H9 (cell line): ENCODE results near the gene TBL3. TPM values are rescaled to one million over a fixed set of nuclear protein-coding genes. Genes with fewer than 3 reads are reported as not detected.
A peak's percentile ranks its signal among the peaks of the same experiment; 100 is the strongest.

Experiments used
- DNase-seq: peaks from one replicate; pipeline ENCODE4 v3.0.0-alpha.2; 2017
- H2AFZ ChIP-seq: one replicate; pipeline ENCODE4 v1.6.1; 2013; ENCODE audit warnings: mild to moderate bottlenecking, low read length, control low read depth, moderate library complexity
- H2AK5ac ChIP-seq: 2 replicates; pipeline ENCODE4 v1.6.1; 2013; ENCODE audit warnings: low read length, control low read depth, mixed read lengths; ENCODE audit not compliant: insufficient read length
- H2BK120ac ChIP-seq: one replicate; pipeline ENCODE4 v1.6.1; 2013; ENCODE audit warnings: low read depth, mild to moderate bottlenecking, low read length, control low read depth, inconsistent platforms; ENCODE audit not compliant: poor library complexity, severe bottlenecking
- H2BK12ac ChIP-seq: 2 replicates; pipeline ENCODE4 v1.6.1; 2013; ENCODE audit warnings: low read length, control low read depth, mixed read lengths, low read depth; ENCODE audit not compliant: insufficient read length
- H2BK15ac ChIP-seq: 2 replicates; pipeline ENCODE4 v1.6.1; 2013; ENCODE audit warnings: low read depth, low read length, control low read depth
- H2BK20ac ChIP-seq: one replicate; pipeline ENCODE4 v1.6.1; 2013; ENCODE audit warnings: low read depth, mild to moderate bottlenecking, low read length, control low read depth, inconsistent platforms; ENCODE audit not compliant: poor library complexity, severe bottlenecking
- H2BK5ac ChIP-seq: 2 replicates; pipeline ENCODE4 v1.6.1; 2013; ENCODE audit warnings: low read length, control low read depth, mixed read lengths; ENCODE audit not compliant: insufficient read length
- H3K14ac ChIP-seq: 2 replicates; pipeline ENCODE4 v1.6.1; 2013; ENCODE audit warnings: low read length, control low read depth; ENCODE audit not compliant: insufficient read depth
- H3K18ac ChIP-seq: 2 replicates; pipeline ENCODE4 v1.6.1; 2013; ENCODE audit warnings: low read depth, mild to moderate bottlenecking, mixed read lengths, low read length, control low read depth; ENCODE audit not compliant: insufficient read length
- H3K23ac ChIP-seq: 2 replicates; pipeline ENCODE4 v1.6.1; 2013; ENCODE audit warnings: low read length, control low read depth, mixed read lengths, low read depth; ENCODE audit not compliant: insufficient read length
- H3K23me2 ChIP-seq: 2 replicates; pipeline ENCODE4 v1.6.1; 2013; ENCODE audit warnings: low read depth, mild to moderate bottlenecking, mixed read lengths, low read length, control low read depth; ENCODE audit not compliant: insufficient read length, poor library complexity, severe bottlenecking
- H3K27ac ChIP-seq: 2 replicates; pipeline ENCODE4 v1.5.1; 2013; ENCODE audit warnings: low read length, control low read depth, mixed read lengths, low read depth; ENCODE audit not compliant: insufficient read length
- H3K27me3 ChIP-seq: 2 replicates; pipeline ENCODE4 v1.6.1; 2013; ENCODE audit warnings: low read length, control low read depth, inconsistent platforms; ENCODE audit not compliant: insufficient read depth
- H3K4ac ChIP-seq: 2 replicates; pipeline ENCODE4 v1.6.1; 2013; ENCODE audit warnings: low read depth, mild to moderate bottlenecking, control low read depth, inconsistent platforms, low read length, moderate library complexity
- H3K4me1 ChIP-seq: 2 replicates; pipeline ENCODE4 v1.6.1; 2013; ENCODE audit warnings: low read length, control low read depth, inconsistent platforms; ENCODE audit not compliant: insufficient read depth
- H3K4me2 ChIP-seq: 2 replicates; pipeline ENCODE4 v1.6.1; 2013; ENCODE audit warnings: low read length, control low read depth, mixed read lengths; ENCODE audit not compliant: insufficient read length, insufficient read depth
- H3K56ac ChIP-seq: 2 replicates; pipeline ENCODE4 v1.6.1; 2013; ENCODE audit warnings: low read depth, mild to moderate bottlenecking, mixed read lengths, low read length, control low read depth; ENCODE audit not compliant: insufficient read length
- H3K79me1 ChIP-seq: 2 replicates; pipeline ENCODE4 v1.6.1; 2013; ENCODE audit warnings: low read depth, mild to moderate bottlenecking, moderate library complexity, low read length, control low read depth, inconsistent platforms; ENCODE audit not compliant: insufficient read depth, poor library complexity, severe bottlenecking
- H3K79me2 ChIP-seq: 2 replicates; pipeline ENCODE4 v1.6.1; 2013; ENCODE audit warnings: low read length, control low read depth, inconsistent platforms; ENCODE audit not compliant: insufficient read depth
- H3K9ac ChIP-seq: 2 replicates; pipeline ENCODE4 v1.6.1; 2013; ENCODE audit warnings: low read length, control low read depth, mixed read lengths; ENCODE audit not compliant: insufficient read length; ENCODE audit errors: extremely low read depth
- H3K9me3 ChIP-seq: one replicate; pipeline ENCODE4 v1.6.1; 2013; ENCODE audit warnings: low read depth, low read length, inconsistent platforms; ENCODE audit not compliant: control insufficient read depth
- H3T11ph ChIP-seq: one replicate; pipeline ENCODE4 v1.6.1; 2013; ENCODE audit warnings: mild to moderate bottlenecking, low read length, control low read depth, inconsistent platforms
- H4K20me1 ChIP-seq: one replicate; pipeline ENCODE4 v1.6.1; 2013; ENCODE audit not compliant: control insufficient read depth, insufficient read length, insufficient read depth
- H4K5ac ChIP-seq: 2 replicates; pipeline ENCODE4 v1.6.1; 2013; ENCODE audit warnings: low read depth, mild to moderate bottlenecking, mixed read lengths, low read length, control low read depth; ENCODE audit not compliant: insufficient read length
- H4K8ac ChIP-seq: replicated peaks from 2 replicates; pipeline ENCODE4 v1.6.1; 2013; ENCODE audit warnings: low read length, control low read depth, mixed read lengths, low read depth; ENCODE audit not compliant: insufficient read length
- H4K91ac ChIP-seq: 2 replicates; pipeline ENCODE4 v1.6.1; 2013; ENCODE audit warnings: low read depth, mild to moderate bottlenecking, moderate library complexity, mixed read lengths, low read length, control low read depth; ENCODE audit not compliant: insufficient read length
- H3K27ac Mint-ChIP-seq, 3 experiments: 2 replicates in 2 of 3; 3 replicates in 1 of 3; pipeline ENCODE4 v1.8.0; 2020 to 2021; ENCODE audit warnings: mixed read lengths in 3 of 3, mild to moderate bottlenecking in 1 of 3, moderate library complexity in 1 of 3
- H3K27me3 Mint-ChIP-seq: 2 replicates; pipeline ENCODE4 v1.8.0; 2021; ENCODE audit warnings: low read depth, mild to moderate bottlenecking, moderate library complexity, mixed read lengths
- H3K36me3 Mint-ChIP-seq, 3 experiments: 2 replicates in 2 of 3; 3 replicates in 1 of 3; pipeline ENCODE4 v1.8.0; 2020 to 2021; ENCODE audit warnings: low read depth in 3 of 3, mixed read lengths in 3 of 3; ENCODE audit not compliant: insufficient read depth in 1 of 3
- H3K4me1 Mint-ChIP-seq, 2 experiments: 2 replicates each; pipeline ENCODE4 v1.8.0; 2020; ENCODE audit warnings: mixed read lengths in 2 of 2
- H3K4me3 Mint-ChIP-seq, 2 experiments: 2 replicates in 1 of 2; 3 replicates in 1 of 2; pipeline ENCODE4 v1.8.0; 2020 to 2021; ENCODE audit warnings: mild to moderate bottlenecking in 2 of 2, mixed read lengths in 2 of 2, moderate library complexity in 1 of 2
- H3K9me3 Mint-ChIP-seq, 2 experiments: 2 replicates in 1 of 2; 3 replicates in 1 of 2; pipeline ENCODE4 v1.8.0; 2020; ENCODE audit warnings: mild to moderate bottlenecking in 2 of 2, mixed read lengths in 2 of 2, moderate library complexity in 1 of 2
- WGBS: extraction: QIAGEN DNeasy Blood & Tissue Kit; methylation state at CpG from one replicate; pipeline ENCODE4 v1.1.7; 2013; ENCODE audit warnings: missing lambda C conversion rate, low lambda C conversion rate, mixed read lengths; ENCODE audit not compliant: insufficient read length; ENCODE audit errors: extremely low coverage; 5-methylcytosine and 5-hydroxymethylcytosine counted together
- total RNA-seq: library from RNA; stranded (reverse); gene quantifications from 2 replicates; pipeline ENCODE4 v1.2.1, GENCODE V29; 2021
- TF ChIP-seq, protein P1 (sequence below): fragments of 200-600 bp; sonication (generic); conservative IDR thresholded peaks from 3 replicates; pipeline ENCODE4 v1.8.0; 2021; ENCODE audit warnings: antibody characterized with exemption, mild to moderate bottlenecking

Gene TBL3
- total RNA-seq, 1 experiment from 2014 or later = 54.0 TPM

DNA sequence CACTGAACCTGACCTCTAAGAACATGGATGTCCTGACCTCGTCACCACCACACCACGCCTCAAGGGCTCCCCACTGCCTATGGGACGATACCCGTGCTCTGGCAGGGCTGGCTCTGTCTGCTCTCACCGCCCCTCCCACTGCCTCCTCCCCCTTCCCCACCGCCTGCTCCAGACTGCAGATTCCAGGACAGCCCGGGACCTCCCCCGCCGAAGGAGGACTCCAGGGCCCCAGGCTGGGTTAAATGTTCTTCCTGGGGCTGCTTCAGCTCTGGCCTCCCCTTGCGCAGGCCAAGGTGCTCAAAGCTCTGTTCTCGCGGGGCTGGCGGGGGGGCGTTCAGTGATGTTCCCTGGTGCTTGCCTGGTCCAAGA, 50.9 kb downstream of the TBL3 start:
- TF ChIP-seq, protein P1, sequence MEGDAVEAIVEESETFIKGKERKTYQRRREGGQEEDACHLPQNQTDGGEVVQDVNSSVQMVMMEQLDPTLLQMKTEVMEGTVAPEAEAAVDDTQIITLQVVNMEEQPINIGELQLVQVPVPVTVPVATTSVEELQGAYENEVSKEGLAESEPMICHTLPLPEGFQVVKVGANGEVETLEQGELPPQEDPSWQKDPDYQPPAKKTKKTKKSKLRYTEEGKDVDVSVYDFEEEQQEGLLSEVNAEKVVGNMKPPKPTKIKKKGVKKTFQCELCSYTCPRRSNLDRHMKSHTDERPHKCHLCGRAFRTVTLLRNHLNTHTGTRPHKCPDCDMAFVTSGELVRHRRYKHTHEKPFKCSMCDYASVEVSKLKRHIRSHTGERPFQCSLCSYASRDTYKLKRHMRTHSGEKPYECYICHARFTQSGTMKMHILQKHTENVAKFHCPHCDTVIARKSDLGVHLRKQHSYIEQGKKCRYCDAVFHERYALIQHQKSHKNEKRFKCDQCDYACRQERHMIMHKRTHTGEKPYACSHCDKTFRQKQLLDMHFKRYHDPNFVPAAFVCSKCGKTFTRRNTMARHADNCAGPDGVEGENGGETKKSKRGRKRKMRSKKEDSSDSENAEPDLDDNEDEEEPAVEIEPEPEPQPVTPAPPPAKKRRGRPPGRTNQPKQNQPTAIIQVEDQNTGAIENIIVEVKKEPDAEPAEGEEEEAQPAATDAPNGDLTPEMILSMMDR = no peak
- Histone ChIP-seq H3K9me3 (no peaks in the 10 kb centered on the region), H3K79me1 (no peaks in the 10 kb centered on the region), H3K27ac (no peak overlapping the region), H3K4ac (no peak overlapping the region), H2BK12ac (no peak overlapping the region), H3K56ac (no peak overlapping the region), H4K8ac (no peak overlapping the region), H4K91ac (no peak overlapping the region), H3T11ph (no peak overlapping the region), H2AFZ (no peak overlapping the region), H3K27me3 (peaks cover 20% of the 10 kb centered on the region; the same call in 1 of the 2 replicates), H4K5ac (no peak overlapping the region), H2BK20ac (no peak overlapping the region), H3K4me2 (peak overlapping the region; percentile 35), H3K4me1 (no peaks in the 10 kb centered on the region; the same call in 1 of the 2 replicates), H3K23me2 (peaks cover 16% of the 10 kb centered on the region), H3K18ac (no peak overlapping the region), H2AK5ac (no peak overlapping the region), H2BK5ac (no peak overlapping the region), H2BK120ac (no peak overlapping the region), H4K20me1 (no peaks in the 10 kb centered on the region), H3K9ac (no peak overlapping the region), H3K23ac (no peak overlapping the region), H3K14ac (no peak overlapping the region), H3K79me2 (no peaks in the 10 kb centered on the region), H2BK15ac (no peak overlapping the region)
- DNase-seq = peak; percentile 91
- H3K27me3 Mint-ChIP-seq = peaks cover 76% of the 10 kb centered on the region
- peak overlapping the region; percentile 52 to 76 for H3K4me3 Mint-ChIP-seq
- H3K9me3 Mint-ChIP-seq = peaks cover 0 to 6% of the 10 kb centered on the region in 2 experiments; a peak in 3 of 5 replicates
- H3K36me3 Mint-ChIP-seq = peaks cover 0 to 2% (median 0%) of the 10 kb centered on the region in 3 experiments; a peak in 1 of 7 replicates
- WGBS = no CpG with 5 or more reads among the region's 14 CpGs
- H3K4me1 Mint-ChIP-seq = peaks cover 14 to 16% of the 10 kb centered on the region in 2 experiments
- peak overlapping the region in 1 of 3 experiments; percentile 7; a peak in 2 of 7 replicates for H3K27ac Mint-ChIP-seq
